Activated naive CD4-positive, alpha-beta T cell treated with anti-CD3 and anti-CD28 coated beads for 36 hours (primary cell): ENCODE measurements around the gene HS6ST3. TPM values are rescaled to one million over a fixed set of nuclear protein-coding genes. Genes with fewer than 3 reads are reported as not detected.

Source experiments
- CTCF ChIA-PET: fragments of 350-600 bp; sonication (Branson Sonifier 250); formaldehyde crosslinking; loops from one replicate; lab custom pipeline; 2021; ENCODE audit warnings: antibody characterized with exemption; lab: Charles Lee
- DNase-seq: peaks from one replicate; pipeline ENCODE4 v3.0.0-alpha.2; 2020
- H3K27ac Mint-ChIP-seq: one replicate; pipeline ENCODE4 v1.8.0; 2021; ENCODE audit warnings: mild to moderate bottlenecking, mixed read lengths
- H3K27me3 Mint-ChIP-seq: one replicate; pipeline ENCODE4 v1.8.0; 2021; ENCODE audit warnings: low read depth, mixed read lengths
- H3K36me3 Mint-ChIP-seq: one replicate; pipeline ENCODE4 v1.8.0; 2021; ENCODE audit warnings: low read depth, mixed read lengths
- H3K4me1 Mint-ChIP-seq: one replicate; pipeline ENCODE4 v1.8.0; 2021; ENCODE audit warnings: low read depth, mixed read lengths
- H3K4me3 Mint-ChIP-seq: one replicate; pipeline ENCODE4 v1.8.0; 2021; ENCODE audit warnings: mild to moderate bottlenecking, moderate library complexity, mixed read lengths
- H3K9me3 Mint-ChIP-seq: one replicate; pipeline ENCODE4 v1.8.0; 2021; ENCODE audit warnings: mixed read lengths
- intact Hi-C: fragments of 100-400 bp; cut with micrococcal nuclease; formaldehyde crosslinking; loops from one replicate; pipeline ENCODE4 v1.15.1; 2023
- total RNA-seq, 2 experiments: library from RNA; stranded (reverse); gene quantifications; one replicate each; pipeline ENCODE4 v1.2.3, GENCODE V29; 2021

The HS6ST3 gene
- total RNA-seq, 2 experiments from 2014 or later = not detected

- Mint-ChIP-seq H3K27ac (no peak overlapping the region), H3K36me3 (no peaks in the 10 kb centered on the region), H3K27me3 (no peaks in the 10 kb centered on the region), H3K4me3 (no peak overlapping the region), H3K4me1 (no peaks in the 10 kb centered on the region), H3K9me3 (peaks cover 4% of the 10 kb centered on the region)
- CTCF ChIA-PET = no interaction called here
- intact Hi-C loops = no loop called here
- no peak for DNase-seq
Measured at GRCh38 chr13:96181911-96182310, 92.0 kb downstream of the HS6ST3 start.

- H3K27me3 Mint-ChIP-seq = no peaks in the 10 kb centered on the region
Measured at GRCh38 chr13:96185818-96186217, 95.9 kb downstream of the HS6ST3 start.

GRCh38 chr13:96191367-96191766, 101.5 kb downstream of the HS6ST3 start:
- H3K9me3 Mint-ChIP-seq = no peaks in the 10 kb centered on the region
- H3K27ac Mint-ChIP-seq = no peak overlapping the region
- no peak for DNase-seq
- no peaks in the 10 kb centered on the region for H3K4me1 Mint-ChIP-seq
- H3K36me3 Mint-ChIP-seq = no peaks in the 10 kb centered on the region
- intact Hi-C loops = no loop called here
- H3K4me3 Mint-ChIP-seq = no peak overlapping the region
- no peaks in the 10 kb centered on the region for H3K27me3 Mint-ChIP-seq
- CTCF ChIA-PET = interaction anchor here (0.6 kb wide), 1 partner anchor 1609 kb away, joined by 3 read pairs; no protein-coding TSS in a partner anchor

More at GRCh38 chr13:96185818-96186217, 95.9 kb downstream of the HS6ST3 start:
- Mint-ChIP-seq H3K9me3 (peaks cover 4% of the 10 kb centered on the region), H3K4me3 (no peak overlapping the region), H3K27ac (no peak overlapping the region), H3K36me3 (no peaks in the 10 kb centered on the region), H3K4me1 (no peaks in the 10 kb centered on the region)
- no peak for DNase-seq
- intact Hi-C loops = no loop called here
- CTCF ChIA-PET = no interaction called here

- Mint-ChIP-seq H3K36me3 (no peaks in the 10 kb centered on the region), H3K27ac (no peak overlapping the region), H3K9me3 (peaks cover 2% of the 10 kb centered on the region), H3K27me3 (no peaks in the 10 kb centered on the region), H3K4me3 (no peak overlapping the region), H3K4me1 (no peaks in the 10 kb centered on the region)
- no peak for DNase-seq
- intact Hi-C loops = no loop called here
- CTCF ChIA-PET = no interaction called here
Measured at GRCh38 chr13:96193728-96194310, 103.9 kb downstream of the HS6ST3 start.

- H3K4me1 Mint-ChIP-seq = no peaks in the 10 kb centered on the region
- CTCF ChIA-PET = no interaction called here
- H3K36me3 Mint-ChIP-seq = no peaks in the 10 kb centered on the region
- H3K9me3 Mint-ChIP-seq = peaks cover 3% of the 10 kb centered on the region
- H3K27me3 Mint-ChIP-seq = peaks cover 3% of the 10 kb centered on the region
- no peak for DNase-seq
- intact Hi-C loops = no loop called here
- no peak overlapping the region for H3K4me3 Mint-ChIP-seq
- H3K27ac Mint-ChIP-seq = no peak overlapping the region
Measured at GRCh38 chr13:96198038-96198437, 108.1 kb downstream of the HS6ST3 start.

GRCh38 chr13:96199315-96199714, 109.4 kb downstream of the HS6ST3 start:
- Mint-ChIP-seq H3K27ac (no peak overlapping the region), H3K36me3 (no peaks in the 10 kb centered on the region), H3K9me3 (peaks cover 3% of the 10 kb centered on the region), H3K27me3 (peaks cover 3% of the 10 kb centered on the region), H3K4me1 (no peaks in the 10 kb centered on the region), H3K4me3 (no peak overlapping the region)
- CTCF ChIA-PET = no interaction called here
- intact Hi-C loops = no loop called here
- DNase-seq = no peak

GRCh38 chr13:96200810-96201209, 110.9 kb downstream of the HS6ST3 start:
- H3K4me3 Mint-ChIP-seq = no peak overlapping the region
- H3K27me3 Mint-ChIP-seq = peaks cover 3% of the 10 kb centered on the region
- DNase-seq = no peak
- CTCF ChIA-PET = no interaction called here
- no peaks in the 10 kb centered on the region for H3K36me3 Mint-ChIP-seq
- H3K4me1 Mint-ChIP-seq = no peaks in the 10 kb centered on the region
- H3K9me3 Mint-ChIP-seq = peaks cover 3% of the 10 kb centered on the region
- no peak overlapping the region for H3K27ac Mint-ChIP-seq
- intact Hi-C loops = no loop called here

GRCh38 chr13:96202315-96202714, 112.4 kb downstream of the HS6ST3 start:
- H3K9me3 Mint-ChIP-seq = peaks cover 4% of the 10 kb centered on the region

GRCh38 chr13:96203471-96203870, 113.6 kb downstream of the HS6ST3 start:
- intact Hi-C loops = no loop called here
- Mint-ChIP-seq H3K27me3 (peaks cover 3% of the 10 kb centered on the region), H3K4me1 (no peaks in the 10 kb centered on the region), H3K27ac (no peak overlapping the region), H3K36me3 (no peaks in the 10 kb centered on the region), H3K4me3 (no peak overlapping the region), H3K9me3 (peaks cover 4% of the 10 kb centered on the region)
- CTCF ChIA-PET = no interaction called here
- no peak for DNase-seq

More at GRCh38 chr13:96202315-96202714, 112.4 kb downstream of the HS6ST3 start:
- H3K4me1 Mint-ChIP-seq = no peaks in the 10 kb centered on the region
- intact Hi-C loops = no loop called here
- CTCF ChIA-PET = no interaction called here
- H3K27me3 Mint-ChIP-seq = peaks cover 3% of the 10 kb centered on the region
- no peak overlapping the region for H3K4me3 Mint-ChIP-seq
- H3K36me3 Mint-ChIP-seq = no peaks in the 10 kb centered on the region
- DNase-seq = no peak
- H3K27ac Mint-ChIP-seq = no peak overlapping the region

- CTCF ChIA-PET = no interaction called here
- no peaks in the 10 kb centered on the region for H3K27me3 Mint-ChIP-seq
- no peaks in the 10 kb centered on the region for H3K9me3 Mint-ChIP-seq
- no peaks in the 10 kb centered on the region for H3K4me1 Mint-ChIP-seq
- DNase-seq = no peak
- H3K36me3 Mint-ChIP-seq = no peaks in the 10 kb centered on the region
- H3K4me3 Mint-ChIP-seq = no peak overlapping the region
- intact Hi-C loops = no loop called here
- H3K27ac Mint-ChIP-seq = no peak overlapping the region
Measured at GRCh38 chr13:96214824-96215445, 125.0 kb downstream of the HS6ST3 start.

- CTCF ChIA-PET = no interaction called here
- Mint-ChIP-seq H3K9me3 (no peaks in the 10 kb centered on the region), H3K27ac (no peak overlapping the region), H3K4me3 (no peak overlapping the region), H3K27me3 (no peaks in the 10 kb centered on the region), H3K36me3 (no peaks in the 10 kb centered on the region), H3K4me1 (no peaks in the 10 kb centered on the region)
- DNase-seq = no peak
- intact Hi-C loops = no loop called here
Measured at GRCh38 chr13:96216543-96216942, 126.6 kb downstream of the HS6ST3 start.

- Mint-ChIP-seq H3K4me1 (no peaks in the 10 kb centered on the region), H3K4me3 (no peak overlapping the region), H3K27ac (no peak overlapping the region), H3K36me3 (no peaks in the 10 kb centered on the region), H3K9me3 (no peaks in the 10 kb centered on the region), H3K27me3 (no peaks in the 10 kb centered on the region)
- no peak for DNase-seq
- intact Hi-C loops = no loop called here
- CTCF ChIA-PET = interaction anchor here (1.4 kb wide), 1 partner anchor 11 kb away, joined by 3 read pairs; no protein-coding TSS in a partner anchor
Measured at GRCh38 chr13:96218475-96218874, 128.6 kb downstream of the HS6ST3 start.

- CTCF ChIA-PET = no interaction called here
- H3K4me3 Mint-ChIP-seq = no peak overlapping the region
- DNase-seq = no peak
- H3K36me3 Mint-ChIP-seq = no peaks in the 10 kb centered on the region
- intact Hi-C loops = loop anchor here (10.0 kb wide), 1 partner anchor 197 kb away; no protein-coding TSS in a partner anchor
- no peaks in the 10 kb centered on the region for H3K4me1 Mint-ChIP-seq
- H3K27ac Mint-ChIP-seq = no peak overlapping the region
- H3K27me3 Mint-ChIP-seq = no peaks in the 10 kb centered on the region
- H3K9me3 Mint-ChIP-seq = no peaks in the 10 kb centered on the region
Measured at GRCh38 chr13:96221471-96221870, 131.6 kb downstream of the HS6ST3 start.
